ENCODE data around the gene SESN3. TPM values are rescaled to one million over a fixed set of nuclear protein-coding genes. Genes with fewer than 3 reads are reported as not detected.
"Not testable (repeated sequence)": the region's sequence is repeated elsewhere in the genome, so short reads cannot be mapped to it uniquely, and the experiment has no call there.

SESN3 gene
- total RNA-seq, 1 experiment from 2014 or later, result 36.8 TPM

GRCh38 chr11:95137299-95137698 is 93.7 kb downstream of the SESN3 start:
- H3K27me3 ChIP-seq (ENCODE audit: insufficient read depth, low read length), result peaks cover 5% of the 10 kb centered on the region; the same call in 1 of the 2 replicates
- no peak for DNase-seq
- H2BK5ac ChIP-seq (ENCODE audit: insufficient read length, low read length), result no peak overlapping the region
- no peaks in the 10 kb centered on the region for H3K79me2 ChIP-seq (ENCODE audit: insufficient read depth, low read length)
- no peak overlapping the region for H3K14ac ChIP-seq (ENCODE audit: insufficient read depth, low read length)
- H3K56ac ChIP-seq (ENCODE audit: insufficient read length, low read depth, low read length), result no peak overlapping the region
- H4K8ac ChIP-seq (replicated peaks; ENCODE audit: insufficient read length, low read depth, low read length), result no peak overlapping the region
- H3K79me1 ChIP-seq (ENCODE audit: insufficient read depth, low read depth, low read length, poor library complexity, severe bottlenecking), result no peaks in the 10 kb centered on the region
- no peak overlapping the region for H2BK15ac ChIP-seq (ENCODE audit: low read depth, low read length)
- H3K27me3 Mint-ChIP-seq (ENCODE audit: low read depth), result peaks cover 46% of the 10 kb centered on the region
- no peaks in the 10 kb centered on the region for H4K20me1 ChIP-seq (ENCODE audit: control insufficient read depth, insufficient read depth, insufficient read length)
- no peaks in the 10 kb centered on the region for H3K23me2 ChIP-seq (ENCODE audit: insufficient read length, low read depth, low read length, poor library complexity, severe bottlenecking)
- no peaks in the 10 kb centered on the region for H3K9me3 Mint-ChIP-seq
- H3K18ac ChIP-seq (ENCODE audit: insufficient read length, low read depth, low read length), result no peak overlapping the region
- H4K5ac ChIP-seq (ENCODE audit: insufficient read length, low read depth, low read length), result no peak overlapping the region
- no peak overlapping the region for H3K27ac Mint-ChIP-seq
- H3K23ac ChIP-seq (ENCODE audit: insufficient read length, low read depth, low read length), result no peak overlapping the region
- no peak overlapping the region for H2AFZ ChIP-seq (ENCODE audit: low read length)
- no peak overlapping the region for H4K91ac ChIP-seq (ENCODE audit: insufficient read length, low read depth, low read length)
- H3K36me3 Mint-ChIP-seq (ENCODE audit: insufficient read depth in 1 of 3, low read depth in 3 of 3), result no peaks in the 10 kb centered on the region
- H2BK12ac ChIP-seq (ENCODE audit: insufficient read length, low read depth, low read length), result no peak overlapping the region
- H3K9me3 ChIP-seq (ENCODE audit: control insufficient read depth, low read depth, low read length), result no peaks in the 10 kb centered on the region
- H2BK120ac ChIP-seq (ENCODE audit: low read depth, low read length, poor library complexity, severe bottlenecking), result no peak overlapping the region
- no peaks in the 10 kb centered on the region for H3K4me1 Mint-ChIP-seq
- H3T11ph ChIP-seq (ENCODE audit: low read length), result no peak overlapping the region
- H2AK5ac ChIP-seq (ENCODE audit: insufficient read length, low read length), result no peak overlapping the region
- no peak overlapping the region for H3K4me2 ChIP-seq (ENCODE audit: insufficient read depth, insufficient read length, low read length)
- no peaks in the 10 kb centered on the region for H3K4me1 ChIP-seq (ENCODE audit: insufficient read depth, low read length)
- H3K4ac ChIP-seq (ENCODE audit: low read depth, low read length), result no peak overlapping the region
- no peak overlapping the region for H3K4me3 Mint-ChIP-seq
- H2BK20ac ChIP-seq (ENCODE audit: low read depth, low read length, poor library complexity, severe bottlenecking), result no peak overlapping the region
- no peak overlapping the region for H3K27ac ChIP-seq (ENCODE audit: insufficient read length, low read depth, low read length)
- H3K9ac ChIP-seq (ENCODE audit: extremely low read depth, insufficient read length, low read length), result no peak overlapping the region
- TF ChIP-seq CTCF (conservative IDR thresholded peaks at IDR 0.05), result no peak

- not testable (repeated sequence) for H4K91ac ChIP-seq (ENCODE audit: insufficient read length, low read depth, low read length); H3K9me3 ChIP-seq (ENCODE audit: control insufficient read depth, low read depth, low read length); H3K14ac ChIP-seq (ENCODE audit: insufficient read depth, low read length); H2AK5ac ChIP-seq (ENCODE audit: insufficient read length, low read length); H3K27me3 ChIP-seq (ENCODE audit: insufficient read depth, low read length); H3K79me1 ChIP-seq (ENCODE audit: insufficient read depth, low read depth, low read length, poor library complexity, severe bottlenecking); H3K4me3 Mint-ChIP-seq; H2BK20ac ChIP-seq (ENCODE audit: low read depth, low read length, poor library complexity, severe bottlenecking); H3K23me2 ChIP-seq (ENCODE audit: insufficient read length, low read depth, low read length, poor library complexity, severe bottlenecking); H2BK15ac ChIP-seq (ENCODE audit: low read depth, low read length); H2BK12ac ChIP-seq (ENCODE audit: insufficient read length, low read depth, low read length); H3K27ac Mint-ChIP-seq; H3K36me3 Mint-ChIP-seq (ENCODE audit: insufficient read depth in 1 of 3, low read depth in 3 of 3); H3K18ac ChIP-seq (ENCODE audit: insufficient read length, low read depth, low read length); H2AFZ ChIP-seq (ENCODE audit: low read length); H3K4me1 Mint-ChIP-seq; H3K9ac ChIP-seq (ENCODE audit: extremely low read depth, insufficient read length, low read length); DNase-seq; H2BK5ac ChIP-seq (ENCODE audit: insufficient read length, low read length); H3K79me2 ChIP-seq (ENCODE audit: insufficient read depth, low read length); H3K23ac ChIP-seq (ENCODE audit: insufficient read length, low read depth, low read length); H4K5ac ChIP-seq (ENCODE audit: insufficient read length, low read depth, low read length); H3K4me2 ChIP-seq (ENCODE audit: insufficient read depth, insufficient read length, low read length); H3K4me1 ChIP-seq (ENCODE audit: insufficient read depth, low read length); H2BK120ac ChIP-seq (ENCODE audit: low read depth, low read length, poor library complexity, severe bottlenecking); H4K8ac ChIP-seq (replicated peaks; ENCODE audit: insufficient read length, low read depth, low read length); H3K56ac ChIP-seq (ENCODE audit: insufficient read length, low read depth, low read length); H3K4ac ChIP-seq (ENCODE audit: low read depth, low read length); H4K20me1 ChIP-seq (ENCODE audit: control insufficient read depth, insufficient read depth, insufficient read length); H3K27ac ChIP-seq (ENCODE audit: insufficient read length, low read depth, low read length); H3T11ph ChIP-seq (ENCODE audit: low read length); H3K9me3 Mint-ChIP-seq
- no CpG with 5 or more reads among the region's 4 CpGs for WGBS (ENCODE audit: extremely low coverage, insufficient read length, low lambda C conversion rate)
- peaks cover 44% of the 10 kb centered on the region for H3K27me3 Mint-ChIP-seq (ENCODE audit: low read depth)
Measured at GRCh38 chr11:95136747-95137146, 94.3 kb downstream of the SESN3 start.

All from H9 (cell line).